ENCODE measurements around the gene HSBP1L1. TPM values are rescaled to one million over a fixed set of nuclear protein-coding genes. Genes with fewer than 3 reads are reported as not detected.

The HSBP1L1 gene
- 10 to 100 TPM; 42.4 to 77.8 TPM for total RNA-seq
- long read RNA-seq, transcript HSBP1L1-202 (2 exons, 1,057 nt) = minor isoform, 5 of 37 reads
- long read RNA-seq, transcript HSBP1L1-201 (4 exons, 771 nt) = major isoform, 16 of 37 reads
- long read RNA-seq, partial matches to known transcripts = 0 of 37 reads
- long read RNA-seq, other reads (novel, unspliced or antisense) = 12 of 37 reads

GRCh38 chr18:79964330-79965118, at the start of gene HSBP1L1:
TSS of gene HSBP1L1 (plus strand) at chr18:79964643. CDS start at chr18:79964736, 93 bp downstream.
- DNase-seq (peak; percentile 75 to 86), ATAC-seq (peak; percentile 82)
- intact Hi-C loops (cut with DNase I, micrococcal nuclease) = no loop called here

GRCh38 chr18:79915161-79916127, 49.0 kb upstream of the HSBP1L1 start:
- DNase-seq (peak in 1 of 2 donors; percentile 16), ATAC-seq (peak; percentile 13)
- intact Hi-C loops (cut with DNase I, micrococcal nuclease) = no loop called here

DNA sequence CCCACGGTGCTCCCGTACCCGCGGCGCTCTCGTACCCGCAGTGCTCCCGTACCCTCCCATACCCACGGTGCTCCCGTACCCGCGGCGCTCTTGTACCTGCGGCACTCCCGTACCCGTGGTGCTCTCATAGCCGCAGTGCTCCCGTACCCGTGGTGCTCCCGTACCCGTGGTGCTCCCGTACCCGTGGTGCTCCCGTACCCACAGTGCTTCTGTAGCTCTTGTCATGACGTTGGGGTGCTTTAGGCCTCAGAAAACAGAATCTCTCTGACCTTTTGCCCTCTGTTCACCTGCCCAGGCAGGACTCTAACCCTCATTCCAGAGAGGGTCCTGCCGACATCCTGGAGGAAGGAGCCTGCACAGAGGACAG, 48.3 kb upstream of the HSBP1L1 start:
- DNase-seq = peak in 1 of 2 donors; percentile 17
- intact Hi-C loops (cut with DNase I, micrococcal nuclease) = no loop called here
- ATAC-seq = no peak

DNA sequence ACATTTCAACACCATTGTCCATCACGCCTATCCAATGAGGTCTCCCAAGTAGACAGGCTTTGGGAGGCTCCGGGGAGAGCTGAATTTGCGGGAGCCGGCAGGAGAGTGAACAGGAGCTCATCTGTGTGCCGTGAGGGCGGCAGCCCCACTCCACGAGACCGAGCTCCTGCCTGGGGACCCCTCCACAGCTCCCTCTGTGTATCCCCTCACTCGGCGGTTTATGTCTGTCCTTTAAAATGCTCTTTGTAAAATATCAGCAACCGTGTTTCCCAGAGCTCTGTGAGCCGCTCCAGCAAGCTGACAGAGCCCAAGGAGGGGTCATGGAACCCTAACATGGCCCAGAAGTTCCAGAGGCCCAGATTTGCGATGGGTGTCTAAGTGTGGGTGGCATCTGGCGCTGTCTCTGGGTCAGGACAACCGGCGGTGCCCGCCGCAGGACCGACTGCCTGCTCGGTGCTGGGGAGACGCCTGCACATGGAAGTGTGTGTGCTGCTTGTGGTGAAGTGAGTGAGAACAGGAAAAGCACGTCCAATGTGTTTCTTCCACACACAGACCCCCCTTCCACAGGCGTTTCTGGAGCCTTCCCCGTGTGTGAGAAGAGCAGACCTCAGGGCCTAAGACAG, 47.8 kb upstream of the HSBP1L1 start:
- intact Hi-C loops (cut with DNase I, micrococcal nuclease) = no loop called here
- ATAC-seq (no peak), DNase-seq (peak; percentile 1 to 12)

- intact Hi-C loops (cut with DNase I, micrococcal nuclease) = no loop called here
- no peak for ATAC-seq
- peak; percentile 2 to 19 for DNase-seq
Observed at GRCh38 chr18:79917169-79917852, 47.1 kb upstream of the HSBP1L1 start.

- intact Hi-C loops (cut with DNase I, micrococcal nuclease) = no loop called here
- no peak for ATAC-seq
- DNase-seq = peak in 1 of 2 donors; percentile 17
Observed at GRCh38 chr18:79917853-79918614, 46.4 kb upstream of the HSBP1L1 start.

- intact Hi-C loops (cut with DNase I, micrococcal nuclease) = no loop called here
- DNase-seq (peak; percentile 3 to 19), ATAC-seq (peak; percentile 13)
Observed at GRCh38 chr18:79918615-79919011, 45.8 kb upstream of the HSBP1L1 start.

DNA sequence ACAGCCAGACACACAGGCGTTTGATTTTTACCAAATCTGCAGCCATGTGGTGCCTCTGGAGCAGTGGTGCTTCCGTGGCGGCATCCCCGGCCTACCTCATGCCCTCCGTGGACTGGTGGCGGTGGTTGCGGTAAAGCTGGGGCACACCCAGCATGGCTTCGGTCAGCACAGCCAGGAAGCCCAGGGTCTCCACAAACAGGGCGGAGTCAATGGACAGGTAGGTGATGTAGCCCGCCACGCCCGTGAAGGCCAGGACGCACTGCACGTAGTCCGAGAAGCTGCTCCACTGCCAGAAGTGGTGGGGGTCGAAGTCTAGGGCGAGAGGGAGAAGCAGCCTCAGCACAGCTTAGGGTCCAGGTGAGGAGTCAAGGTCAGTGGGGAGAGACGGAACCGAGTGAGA, 45.4 kb upstream of the HSBP1L1 start:
- DNase-seq = peak; percentile 4 to 18
- no peak for ATAC-seq
- intact Hi-C loops (cut with DNase I, micrococcal nuclease) = no loop called here

- intact Hi-C loops (cut with DNase I, micrococcal nuclease) = no loop called here
- ATAC-seq (no peak), DNase-seq (peak in 1 of 2 donors; percentile 2)
Observed at GRCh38 chr18:79921984-79922965, 42.2 kb upstream of the HSBP1L1 start.

DNA sequence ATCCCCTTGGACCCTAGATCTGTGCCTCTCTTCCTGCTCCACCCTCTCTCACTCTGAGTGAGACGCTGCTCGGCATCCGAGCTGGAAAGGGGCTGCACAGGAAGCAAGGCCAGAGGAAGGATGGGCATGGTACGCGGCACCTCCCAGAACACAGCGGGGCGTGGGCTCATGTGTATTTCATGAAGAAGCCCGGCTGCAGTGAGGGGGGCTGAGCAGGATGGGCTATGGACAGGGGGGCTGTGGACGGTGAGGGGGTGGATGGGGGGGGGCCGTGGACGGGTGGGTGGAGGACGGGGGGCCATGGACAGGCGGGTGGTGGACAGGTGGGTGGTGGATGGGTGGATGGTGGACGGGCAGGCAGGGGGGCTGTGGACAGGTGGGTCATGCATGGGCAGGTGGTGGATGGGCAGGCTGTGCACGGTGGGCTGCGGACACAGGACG, 41.5 kb upstream of the HSBP1L1 start:
- no peak for ATAC-seq

GRCh38 chr18:79923896-79924585, 40.4 kb upstream of the HSBP1L1 start:
- DNase-seq = peak; percentile 2 to 12
- intact Hi-C loops (cut with DNase I, micrococcal nuclease) = no loop called here
- no peak for ATAC-seq

More for the DNA sequence above, 41.5 kb upstream of the HSBP1L1 start:
- peak; percentile 1 to 17 for DNase-seq
- intact Hi-C loops (cut with DNase I, micrococcal nuclease) = no loop called here

DNA sequence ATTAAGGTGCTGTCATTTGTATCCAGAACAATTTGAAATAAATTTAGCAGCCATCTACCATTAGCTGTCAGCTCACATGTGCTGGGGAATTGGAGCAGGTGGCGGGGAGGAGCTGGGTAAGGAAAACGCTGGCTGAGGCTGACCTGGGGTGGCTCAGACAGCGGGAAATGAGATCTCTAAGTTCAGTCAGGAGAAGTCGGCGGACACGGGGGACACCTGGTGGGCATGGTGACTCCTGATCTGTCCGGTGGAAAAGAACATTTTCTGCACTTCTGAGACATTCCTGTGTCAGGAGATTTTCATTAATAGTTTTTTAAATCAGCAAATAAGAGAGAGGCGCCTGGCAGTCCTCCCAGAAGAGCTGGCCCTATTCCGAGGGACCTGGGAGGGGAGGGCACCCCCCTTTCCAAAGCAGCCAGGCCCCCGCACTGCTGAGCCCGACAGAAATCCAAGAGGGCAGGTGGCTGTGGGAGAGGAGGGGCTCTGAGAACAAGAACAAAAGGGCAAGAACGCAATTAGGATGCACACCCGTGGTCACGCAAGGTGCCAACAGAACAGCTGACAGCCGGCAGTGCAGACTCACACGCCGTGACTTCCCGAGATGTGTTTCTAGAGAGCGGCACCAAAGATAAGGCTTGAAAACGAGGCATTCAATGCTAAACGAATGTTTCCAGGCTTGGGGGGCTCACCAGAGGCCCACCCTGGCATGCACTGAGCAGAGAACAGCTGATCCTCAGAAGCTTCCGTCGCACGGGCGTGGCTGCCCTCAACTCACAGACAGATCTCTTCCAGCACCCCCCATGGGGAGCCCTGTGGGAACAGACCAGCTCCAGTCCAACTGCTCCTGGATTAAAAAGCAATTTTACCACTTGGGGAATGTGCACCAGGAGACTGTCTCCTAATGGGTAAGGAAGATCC, 39.4 kb upstream of the HSBP1L1 start:
- DNase-seq (peak; percentile 2 to 19), ATAC-seq (no peak)
- intact Hi-C loops (cut with DNase I, micrococcal nuclease) = no loop called here

- DNase-seq = peak in 1 of 2 donors; percentile 14
Observed at GRCh38 chr18:79926306-79926705, 38.1 kb upstream of the HSBP1L1 start.

GRCh38 chr18:79926715-79927606, 37.5 kb upstream of the HSBP1L1 start:
- peak; percentile 2 to 15 for DNase-seq
- intact Hi-C loops (cut with DNase I, micrococcal nuclease) = no loop called here
- ATAC-seq = no peak

More at GRCh38 chr18:79926306-79926705, 38.1 kb upstream of the HSBP1L1 start:
- ATAC-seq = no peak
- intact Hi-C loops (cut with DNase I, micrococcal nuclease) = no loop called here

Data from left colon (tissue), 2 donors.